Brain microvascular endothelial cell (primary cell): ENCODE measurements around the gene XPNPEP1.

Experiments
- DNase-seq: peaks from one replicate; pipeline ENCODE4 v3.0.0-alpha.2; 2020
- H3K27ac ChIP-seq: fragments of 250-450 bp; sonication (Bioruptor Pico); 2 replicates; pipeline ENCODE4 v1.5.1; 2020; ENCODE audit warnings: mild to moderate bottlenecking, moderate library complexity
- H3K27me3 ChIP-seq: fragments of 250-450 bp; sonication (Bioruptor Pico); replicated peaks from 2 replicates; pipeline ENCODE4 v1.5.1; 2020; ENCODE audit warnings: mild to moderate bottlenecking
- H3K36me3 ChIP-seq: fragments of 250-450 bp; sonication (Bioruptor Pico); replicated peaks from 2 replicates; pipeline ENCODE4 v1.5.1; 2020; ENCODE audit warnings: mild to moderate bottlenecking
- H3K4me3 ChIP-seq: 2 replicates; pipeline ENCODE4 v1.5.1; 2011; ENCODE audit warnings: low read depth, mild to moderate bottlenecking, control low read depth, low read length, moderate library complexity
- CTCF ChIP-seq: IDR thresholded peaks from 2 replicates; pipeline ENCODE4 v1.5.1; 2011; ENCODE audit warnings: low read depth, mild to moderate bottlenecking, moderate library complexity, low read length, control low read depth, inconsistent platforms; ENCODE audit errors: missing control alignments
- in situ Hi-C: cut with HindIII; loops from 2 replicates; pipeline ENCODE4 v1.10.0; 2017; ENCODE audit warnings: low sequenced_read_pairs, low pct_ligation_motif_present

The XPNPEP1 gene

DNA sequence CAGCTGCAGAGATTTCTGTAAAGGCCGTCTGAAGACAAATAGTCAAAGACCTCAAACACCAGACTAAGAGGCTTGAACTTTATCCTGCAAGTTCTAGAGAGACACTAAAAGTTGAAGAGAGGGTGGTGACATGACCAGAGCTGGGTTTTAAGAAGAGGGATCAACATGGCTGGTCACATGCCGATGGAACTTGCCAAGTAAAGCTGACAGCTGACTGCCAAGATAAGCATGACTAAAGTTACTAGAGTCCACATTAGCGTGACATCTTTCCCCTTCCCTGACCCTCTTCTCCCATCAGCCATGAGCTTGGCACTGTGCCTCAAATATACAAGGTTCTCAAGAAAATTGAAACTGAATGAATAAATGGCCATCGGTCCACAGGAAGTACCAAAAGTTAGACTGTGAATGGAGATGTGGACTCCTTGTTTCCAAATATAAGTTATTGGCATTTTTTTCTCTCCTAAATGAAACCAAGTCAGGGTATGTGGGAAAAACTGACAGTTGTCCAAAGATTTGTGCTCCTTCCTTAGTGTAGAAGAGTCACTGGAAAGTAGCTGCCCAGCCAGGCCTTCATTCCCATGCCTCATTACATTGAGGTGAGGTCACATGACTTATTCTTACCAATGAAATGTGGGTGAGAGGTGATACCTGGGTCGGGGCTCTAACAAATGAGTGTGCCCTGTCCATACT, 24.5 kb downstream of the XPNPEP1 start:
- in situ Hi-C loops: loop anchor here (25.0 kb wide), 1 partner anchor 188 kb away; no protein-coding TSS in a partner anchor
- peak; percentile 57 for DNase-seq
- peak overlapping the region; percentile 31 for H3K27ac ChIP-seq

DNA sequence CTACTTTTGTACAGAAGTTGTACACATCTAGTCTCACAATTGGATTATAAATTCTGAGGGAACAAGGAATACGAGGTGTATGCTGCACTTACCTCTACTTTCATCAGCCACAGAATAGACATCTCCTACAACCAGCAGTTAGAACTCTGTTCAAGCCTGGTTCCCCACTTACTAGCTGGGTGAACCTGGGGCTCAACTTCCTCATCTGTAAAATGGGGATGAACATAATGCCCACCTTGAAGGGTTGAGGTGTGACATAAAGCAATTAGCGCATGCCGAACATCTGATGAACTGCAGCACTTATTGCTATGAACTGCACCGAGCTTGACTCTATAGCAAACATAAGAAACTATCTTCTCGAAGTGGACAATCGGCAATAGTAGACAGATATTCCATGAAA, 25.3 kb downstream of the XPNPEP1 start:
- Histone ChIP-seq H3K27me3 (no peaks in the 10 kb centered on the region), H3K4me3 (no peak overlapping the region), H3K36me3 (no peaks in the 10 kb centered on the region), H3K27ac (no peak overlapping the region)
- no peak for TF ChIP-seq CTCF
- DNase-seq: no peak
- in situ Hi-C loops: loop anchor here (25.0 kb wide), 1 partner anchor 189 kb away; no protein-coding TSS in a partner anchor

More for the DNA sequence above, 24.5 kb downstream of the XPNPEP1 start:
- Histone ChIP-seq H3K27me3 (no peaks in the 10 kb centered on the region), H3K4me3 (no peak overlapping the region), H3K36me3 (no peaks in the 10 kb centered on the region)
- no peak for TF ChIP-seq CTCF

GRCh38 chr10:109895848-109896247, 27.5 kb downstream of the XPNPEP1 start:
- H3K4me3 ChIP-seq: no peak overlapping the region
- H3K27ac ChIP-seq: no peak overlapping the region
- no peak for TF ChIP-seq CTCF
- peaks cover under 1% of the 10 kb centered on the region for H3K36me3 ChIP-seq
- no peak for DNase-seq
- in situ Hi-C loops: loop anchor here (25.0 kb wide), 1 partner anchor 191 kb away; no protein-coding TSS in a partner anchor
- H3K27me3 ChIP-seq: no peaks in the 10 kb centered on the region

GRCh38 chr10:109895095-109895818, 28.1 kb downstream of the XPNPEP1 start:
- Histone ChIP-seq H3K4me3 (no peak overlapping the region), H3K27me3 (no peaks in the 10 kb centered on the region), H3K27ac (no peak overlapping the region), H3K36me3 (peaks cover 6% of the 10 kb centered on the region)
- in situ Hi-C loops: loop anchor here (25.0 kb wide), 1 partner anchor 192 kb away; no protein-coding TSS in a partner anchor
- peak; percentile 71 for DNase-seq
- no peak for TF ChIP-seq CTCF

- Histone ChIP-seq H3K36me3 (peaks cover 6% of the 10 kb centered on the region), H3K27me3 (no peaks in the 10 kb centered on the region), H3K4me3 (no peak overlapping the region), H3K27ac (no peak overlapping the region)
- TF ChIP-seq CTCF: no peak
- no peak for DNase-seq
- in situ Hi-C loops: loop anchor here (25.0 kb wide), 1 partner anchor 193 kb away; no protein-coding TSS in a partner anchor
Observed at GRCh38 chr10:109894516-109894915, 28.8 kb downstream of the XPNPEP1 start.
